ENCODE measurements around the gene KMT2E.
A peak's percentile ranks its signal among the peaks of the same experiment; 100 is the strongest.
"Not testable (repeated sequence)": the region's sequence is repeated elsewhere in the genome, so short reads cannot be mapped to it uniquely, and the experiment has no call there.

KMT2E gene

DNA sequence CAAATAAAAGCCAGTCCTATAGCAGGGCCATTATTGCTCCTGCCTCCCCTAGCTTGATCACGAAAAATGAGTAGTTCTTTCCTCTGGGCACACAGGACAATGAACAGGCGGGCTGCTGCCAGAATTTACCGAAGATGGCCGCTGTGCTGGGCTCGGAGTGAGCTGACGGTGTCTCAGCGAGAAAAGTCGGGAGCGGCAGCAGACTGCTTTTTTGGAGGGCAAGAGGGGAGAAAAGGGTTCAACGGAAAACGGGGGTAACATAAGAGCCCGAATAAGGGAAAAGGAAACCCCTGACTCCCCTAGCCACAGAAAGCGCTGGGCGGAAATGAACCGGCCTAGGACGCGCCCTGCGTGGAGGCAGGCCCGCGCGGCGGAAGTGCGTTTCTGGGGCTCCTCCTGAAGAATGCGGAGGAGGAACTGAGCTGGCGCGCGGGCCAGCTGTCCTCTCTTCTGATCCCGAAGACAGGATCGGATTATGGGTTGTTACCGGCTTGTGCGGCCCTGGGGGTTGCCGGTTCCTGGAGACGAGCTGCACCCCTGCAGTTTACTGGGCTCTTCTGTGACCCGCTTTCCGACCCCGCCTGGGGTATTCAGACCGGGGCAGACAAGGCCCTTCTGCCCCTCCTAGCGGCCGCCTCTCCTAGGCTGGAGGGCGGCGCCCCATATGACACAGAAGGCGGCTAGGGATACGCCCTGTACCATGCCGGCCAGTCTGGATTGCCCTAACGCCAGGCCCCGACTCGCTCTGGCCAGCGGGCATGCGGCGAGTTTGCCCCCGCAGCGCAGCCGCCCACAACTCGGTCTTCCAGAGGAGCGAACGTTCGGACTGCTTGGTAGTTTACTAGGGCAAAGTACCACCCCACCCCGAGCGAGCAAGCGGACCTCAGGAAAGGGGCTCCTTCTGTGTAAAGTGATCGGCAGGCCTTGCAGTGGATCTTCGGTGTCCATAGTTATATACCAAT lies 30.1 kb upstream of the KMT2E start:
- DNase-seq, result peak; percentile 80 to 83

DNA sequence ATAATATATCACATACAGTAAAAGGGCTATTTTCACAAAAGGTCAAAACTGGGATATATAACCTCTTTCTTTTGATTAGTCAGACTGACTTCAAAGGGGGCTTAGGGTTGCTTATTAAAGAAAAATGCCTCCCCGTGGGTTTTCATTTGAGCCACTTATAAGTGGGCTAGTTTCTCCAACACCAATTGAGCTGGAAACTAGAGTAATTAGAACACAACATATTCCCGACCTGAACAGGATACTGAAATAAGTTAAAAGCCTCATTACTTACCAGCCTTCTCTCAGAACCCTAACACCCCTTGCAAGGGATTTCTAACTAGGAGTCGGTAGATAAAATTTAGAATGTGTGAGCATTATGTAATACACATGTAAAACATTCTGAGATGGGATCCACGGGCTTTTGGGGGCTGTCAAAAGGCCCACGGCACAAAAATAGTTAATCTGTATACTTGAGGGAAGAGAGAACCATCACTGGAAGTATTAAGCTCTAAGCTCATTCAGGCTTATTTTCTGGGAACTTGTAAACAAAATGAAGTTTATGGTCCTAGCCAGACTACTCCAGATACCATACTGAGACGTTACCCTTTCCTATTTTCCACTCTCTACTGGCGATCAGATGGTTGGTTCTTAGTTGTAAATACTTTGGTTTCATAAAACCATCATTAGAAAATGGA lies 29.3 kb upstream of the KMT2E start:
- no peak for DNase-seq

DNA sequence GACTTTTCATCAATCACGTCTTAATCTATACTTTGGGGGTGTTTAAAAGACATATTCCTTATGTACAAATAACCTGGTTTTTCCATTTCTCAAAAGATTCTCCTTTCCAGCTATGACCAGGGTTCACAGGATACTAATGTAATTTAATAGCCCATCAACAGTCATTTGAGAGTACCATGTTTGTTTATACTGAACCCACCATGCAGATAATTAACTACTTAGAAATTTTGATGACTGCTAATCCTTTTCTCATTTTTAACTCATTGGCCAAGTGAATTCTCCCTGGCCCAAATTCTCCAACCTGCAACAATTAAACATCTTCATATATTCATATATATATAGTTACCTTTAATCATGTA lies 28.8 kb upstream of the KMT2E start:
- no peak for DNase-seq

DNA sequence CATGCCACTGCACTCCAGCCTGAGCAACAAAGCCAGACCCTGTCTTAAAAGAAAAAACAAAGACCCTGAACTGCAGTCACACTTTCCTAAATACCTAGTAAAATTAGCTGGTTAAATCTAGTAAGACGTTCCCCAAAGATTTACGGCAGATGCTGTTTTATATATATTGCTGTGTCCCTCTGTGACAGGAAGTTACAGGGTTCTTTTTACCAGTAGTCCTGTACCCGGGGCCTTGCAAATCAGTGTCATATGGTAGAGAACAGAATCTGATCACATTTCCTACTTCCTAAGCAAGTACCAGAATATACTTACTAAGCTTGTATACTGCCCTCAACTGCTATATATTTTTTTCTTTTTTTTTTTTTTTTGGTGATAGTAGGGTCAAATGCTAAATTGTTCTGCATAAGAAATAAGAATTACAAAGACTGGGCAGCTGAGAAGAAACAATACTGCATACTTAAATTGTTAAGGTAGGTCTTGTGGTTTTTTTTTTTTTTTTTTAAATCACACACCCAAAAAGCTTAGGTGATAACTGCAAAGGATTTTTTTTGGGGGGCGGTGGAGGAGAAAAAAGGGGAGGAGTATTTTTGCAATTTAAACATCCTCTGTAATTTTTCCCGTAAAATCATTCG lies 27.3 kb upstream of the KMT2E start:
- DNase-seq, result no peak

DNA sequence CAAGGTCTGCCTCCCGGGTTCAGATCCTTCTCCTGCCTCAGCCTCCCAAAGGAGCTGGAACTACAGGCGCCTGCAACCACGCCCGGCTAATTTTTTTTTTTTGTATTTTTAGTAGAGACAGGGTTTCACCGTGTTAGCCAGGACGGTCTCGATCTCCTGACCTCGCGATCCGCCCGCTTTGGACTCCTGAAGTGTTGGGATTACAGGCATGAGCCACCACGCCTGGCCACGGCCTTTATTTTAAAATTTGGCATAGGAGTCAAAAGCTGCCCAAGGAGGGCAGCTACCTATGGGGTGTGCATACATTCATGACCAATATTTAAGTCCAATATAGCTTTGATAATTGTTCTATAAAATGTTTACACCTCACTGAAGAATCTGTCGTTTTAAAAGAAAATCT lies 26.6 kb upstream of the KMT2E start:
- not testable (repeated sequence) for DNase-seq

DNA sequence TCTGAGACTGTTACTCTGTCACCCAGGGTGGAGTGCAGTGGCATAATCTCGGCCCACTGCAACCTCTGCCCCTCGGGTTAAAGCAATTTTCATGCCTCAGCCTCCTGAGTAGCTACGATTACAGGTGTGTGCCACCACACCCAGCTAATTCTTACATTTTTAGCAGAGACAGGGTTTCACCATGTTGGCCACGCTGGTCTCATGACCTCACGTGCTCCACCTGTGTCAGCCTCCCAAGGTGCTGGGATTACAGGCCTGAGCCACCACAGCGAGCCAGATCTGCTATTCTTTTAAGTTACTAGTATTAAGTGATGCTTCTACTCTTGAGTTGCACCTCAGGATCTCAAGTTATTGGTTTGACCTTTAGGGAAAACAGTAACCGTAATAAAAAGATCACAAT lies 23.0 kb upstream of the KMT2E start:
- DNase-seq, result no peak

DNA sequence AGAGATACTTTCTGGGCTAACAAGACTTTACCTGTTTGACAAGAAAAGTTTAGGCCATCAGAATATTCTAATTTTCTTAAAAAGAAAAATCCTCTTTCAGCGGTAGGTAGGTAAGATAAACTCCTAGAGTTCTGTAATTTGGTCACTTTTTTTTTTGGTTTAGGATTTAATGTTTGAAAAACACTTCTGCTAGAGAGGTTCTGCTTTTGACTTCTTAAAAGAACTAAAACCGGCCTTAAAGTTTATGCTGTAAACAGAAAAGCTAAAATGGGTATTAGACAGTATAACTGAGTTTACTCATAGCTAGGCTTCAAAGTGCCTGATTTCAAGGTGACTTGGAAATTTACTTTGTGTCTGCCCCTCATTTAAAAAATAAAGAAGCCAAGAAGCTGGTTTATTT lies 21.7 kb upstream of the KMT2E start:
- DNase-seq, result no peak

DNA sequence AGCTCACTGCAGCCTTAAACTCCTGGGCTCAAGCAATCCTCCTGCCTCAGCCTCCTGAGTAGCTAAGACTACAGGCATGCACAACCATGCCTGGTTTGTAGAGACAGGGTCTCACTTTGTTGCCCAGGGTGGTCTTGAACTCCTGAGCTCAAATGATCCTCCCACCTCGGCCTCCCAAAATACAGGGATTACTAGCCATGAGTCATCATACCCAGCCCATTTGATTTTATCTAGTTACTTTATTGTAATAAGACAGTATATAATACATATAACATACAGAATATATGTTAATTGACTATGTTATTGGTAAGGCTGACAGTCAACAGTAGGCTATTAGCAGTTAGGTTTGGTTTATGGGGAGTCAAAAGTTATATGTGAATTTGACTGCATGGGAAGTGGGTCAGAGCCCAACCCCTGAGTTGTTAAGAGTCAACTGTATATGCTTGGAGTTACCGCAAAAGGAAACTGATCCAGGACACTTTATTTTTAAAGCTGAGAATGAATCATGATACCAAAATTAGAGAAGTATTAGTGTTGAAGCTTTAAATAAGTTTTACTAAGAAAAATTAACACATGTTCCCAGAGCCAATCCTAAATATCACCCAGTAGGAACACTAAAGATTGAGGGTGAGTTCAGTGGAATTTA lies 20.7 kb upstream of the KMT2E start:
- no peak for DNase-seq

DNA sequence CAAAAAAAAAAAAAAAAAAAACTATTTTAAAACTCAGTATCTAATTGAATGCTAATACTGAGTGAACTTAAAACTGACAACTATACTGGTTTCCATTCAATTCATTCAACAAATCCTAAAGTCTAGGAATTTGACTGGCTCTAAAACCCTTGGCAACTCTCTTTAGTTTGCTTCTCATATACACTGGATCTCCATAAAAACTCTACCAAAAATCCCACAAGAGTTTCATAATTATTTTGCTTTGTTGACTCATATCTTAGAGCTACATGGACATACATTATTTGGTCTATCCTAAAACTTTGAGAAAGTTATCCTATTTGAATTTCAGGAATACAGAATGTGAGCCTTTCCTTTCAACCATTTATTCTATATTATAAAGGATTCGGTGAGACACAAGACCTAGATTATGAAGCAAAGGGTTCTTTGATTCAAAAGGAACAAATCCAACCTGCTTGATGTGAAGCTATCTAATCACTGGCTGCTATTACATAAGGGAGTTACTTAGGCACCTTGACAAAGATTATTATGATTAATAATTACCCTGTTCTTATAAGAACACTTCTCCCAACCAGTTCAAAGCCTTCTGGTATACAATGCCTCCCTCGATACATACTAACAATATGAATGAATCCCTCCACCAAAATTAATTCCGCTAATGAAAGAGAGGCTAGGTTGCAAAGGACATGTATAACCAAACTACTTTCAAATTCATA lies 15.8 kb upstream of the KMT2E start:
- DNase-seq, result no peak

DNA sequence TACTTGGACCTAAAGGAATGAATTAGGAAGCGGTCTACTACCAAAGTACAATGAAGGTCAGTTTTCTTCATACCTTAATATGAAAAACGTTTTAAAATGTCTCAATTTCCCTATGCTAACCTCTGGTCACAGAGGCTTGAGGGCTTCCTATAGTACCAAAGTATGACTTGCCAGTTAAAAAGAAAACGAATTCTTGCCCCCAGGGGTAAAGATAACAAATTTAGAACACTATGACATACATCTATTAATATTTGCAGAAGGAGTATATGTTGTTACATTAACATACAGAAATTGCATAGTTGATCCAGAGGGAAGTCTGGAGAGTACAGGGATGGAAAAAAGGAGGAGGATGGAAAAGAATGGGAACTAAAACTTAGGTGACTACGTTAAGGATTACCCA lies 13.8 kb upstream of the KMT2E start:
- no peak for DNase-seq

DNA sequence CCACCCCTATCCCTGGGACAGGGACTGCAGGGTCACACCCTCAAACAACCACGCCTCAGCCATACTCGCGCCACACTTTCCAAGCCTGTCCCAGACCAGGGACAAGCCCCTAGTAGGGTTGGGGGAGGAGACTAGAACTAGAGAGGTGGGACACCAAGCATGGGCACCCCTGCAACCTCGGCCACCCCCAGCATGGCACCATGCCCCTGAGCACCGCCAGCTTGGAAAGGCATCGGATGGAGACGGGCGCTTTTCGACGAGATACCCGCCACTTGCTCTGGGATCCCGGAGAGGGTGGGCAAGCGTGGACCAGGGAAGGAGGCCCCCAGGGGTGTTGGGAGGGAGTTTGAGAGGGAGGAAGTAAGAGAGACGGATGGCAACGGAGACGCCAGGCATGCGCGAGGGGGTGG lies 13.1 kb upstream of the KMT2E start:
- DNase-seq, result no peak

DNA sequence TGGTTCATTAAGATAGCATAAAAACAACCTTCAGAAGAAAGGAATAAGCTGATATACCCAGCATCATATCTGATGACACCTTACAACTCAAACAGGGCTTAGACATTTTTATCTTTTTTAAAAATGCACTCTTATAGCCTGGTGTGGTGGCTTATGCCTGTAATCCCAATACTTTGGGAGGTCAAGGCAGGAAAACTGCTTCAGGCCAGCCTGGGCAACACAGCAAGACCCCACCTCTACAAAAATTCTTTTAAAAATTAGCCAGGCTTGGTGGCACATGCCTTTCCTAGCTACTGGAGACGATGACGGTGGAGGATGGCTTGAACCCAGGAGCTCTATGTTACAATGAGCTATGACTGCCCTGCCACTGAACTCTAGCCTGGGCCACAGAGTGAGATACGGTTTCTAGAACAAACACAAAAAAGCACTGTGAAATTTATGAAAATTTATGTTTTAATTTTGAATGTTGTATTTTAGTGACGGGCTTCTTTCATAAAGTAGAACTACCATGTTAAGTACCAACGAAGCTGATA lies 12.3 kb upstream of the KMT2E start:
- no peak for DNase-seq

DNA sequence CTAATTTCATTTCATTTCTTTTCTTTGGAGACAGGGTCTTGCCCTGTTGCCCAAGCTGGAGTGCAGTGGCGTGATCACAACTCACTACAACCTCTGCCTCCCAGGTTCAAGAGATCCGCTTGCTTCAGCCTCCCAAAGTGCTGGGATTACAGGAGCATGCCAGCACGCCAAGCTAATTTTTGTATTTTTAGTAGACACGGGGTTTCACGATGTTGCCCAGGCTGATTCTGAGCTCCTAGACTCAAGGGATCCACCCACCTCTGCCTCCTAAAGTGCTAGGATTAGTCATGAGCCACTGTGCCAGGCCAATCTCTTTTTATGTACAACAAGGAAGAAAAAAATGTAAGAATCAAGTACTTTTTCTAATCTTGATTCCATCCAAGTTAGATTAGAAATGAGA lies 10.7 kb upstream of the KMT2E start:
- DNase-seq, result no peak

DNA sequence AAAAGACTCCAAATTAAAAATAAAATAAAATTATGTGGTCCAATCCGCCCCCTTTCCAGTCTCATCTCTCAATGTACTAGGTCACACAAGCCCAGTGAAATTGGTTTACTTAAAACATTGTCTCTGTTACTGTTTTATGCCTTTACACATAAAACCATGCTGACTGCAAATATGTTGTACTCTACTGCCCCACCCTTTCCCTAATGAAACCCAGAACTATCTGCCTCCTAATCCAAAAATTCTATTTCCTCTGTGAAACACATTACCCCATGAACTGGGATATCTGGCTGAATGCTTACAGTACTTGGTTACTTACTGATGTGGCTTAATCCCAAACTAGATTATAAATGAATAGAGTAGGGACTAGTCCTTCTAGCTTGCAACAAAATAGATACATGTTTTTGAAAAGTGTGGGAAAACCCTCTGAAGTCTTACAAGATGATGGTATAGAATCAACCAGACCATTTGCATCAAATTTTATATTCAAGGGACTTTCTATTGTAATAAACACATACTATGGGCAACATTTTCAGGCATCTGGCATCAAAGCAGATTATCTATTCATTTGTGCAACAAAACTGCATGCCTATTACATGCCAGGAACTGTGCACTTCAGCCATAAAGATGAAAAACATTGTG lies 10.0 kb upstream of the KMT2E start:
- no peak for DNase-seq

DNA sequence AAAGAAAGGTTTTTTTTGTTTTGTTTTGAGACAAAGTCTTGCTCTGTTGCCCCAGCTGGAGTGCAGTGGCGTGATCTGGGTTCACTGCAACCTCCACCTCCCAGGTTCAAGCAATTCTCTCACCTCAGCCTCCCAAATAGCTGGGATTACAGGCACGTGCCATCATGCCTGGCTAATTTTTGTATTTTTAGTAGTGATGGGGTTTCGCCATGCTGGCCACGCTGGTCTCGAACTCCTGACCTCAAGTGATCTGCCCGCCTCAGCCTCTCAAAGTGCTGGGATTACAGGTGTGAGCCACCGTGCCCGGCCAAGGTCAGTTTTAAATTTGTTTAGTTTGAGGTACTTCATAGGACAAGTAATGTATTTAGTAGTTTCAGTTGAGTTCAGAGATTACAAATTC lies 9.0 kb upstream of the KMT2E start:
- not testable (repeated sequence) for DNase-seq

DNA sequence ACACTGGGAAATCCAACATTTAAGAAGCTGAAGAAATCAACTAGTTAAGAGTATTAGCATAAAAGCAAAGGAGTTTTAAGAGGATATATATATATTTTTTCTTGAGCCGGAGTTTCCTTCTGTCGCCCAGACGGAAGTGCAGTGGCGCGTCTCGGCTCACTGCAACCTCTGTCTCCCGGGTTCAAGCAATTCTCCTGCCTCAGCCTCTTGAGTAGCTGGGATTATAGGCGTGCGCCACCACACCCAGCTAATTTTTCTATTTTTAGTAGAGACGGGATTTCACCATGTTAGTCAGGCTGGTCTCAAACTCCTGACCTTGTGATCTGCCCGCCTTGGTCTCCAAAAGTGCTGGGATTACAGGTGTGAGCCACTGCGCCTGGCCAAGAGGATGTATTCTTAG lies 8.5 kb upstream of the KMT2E start:
- not testable (repeated sequence) for DNase-seq

DNA sequence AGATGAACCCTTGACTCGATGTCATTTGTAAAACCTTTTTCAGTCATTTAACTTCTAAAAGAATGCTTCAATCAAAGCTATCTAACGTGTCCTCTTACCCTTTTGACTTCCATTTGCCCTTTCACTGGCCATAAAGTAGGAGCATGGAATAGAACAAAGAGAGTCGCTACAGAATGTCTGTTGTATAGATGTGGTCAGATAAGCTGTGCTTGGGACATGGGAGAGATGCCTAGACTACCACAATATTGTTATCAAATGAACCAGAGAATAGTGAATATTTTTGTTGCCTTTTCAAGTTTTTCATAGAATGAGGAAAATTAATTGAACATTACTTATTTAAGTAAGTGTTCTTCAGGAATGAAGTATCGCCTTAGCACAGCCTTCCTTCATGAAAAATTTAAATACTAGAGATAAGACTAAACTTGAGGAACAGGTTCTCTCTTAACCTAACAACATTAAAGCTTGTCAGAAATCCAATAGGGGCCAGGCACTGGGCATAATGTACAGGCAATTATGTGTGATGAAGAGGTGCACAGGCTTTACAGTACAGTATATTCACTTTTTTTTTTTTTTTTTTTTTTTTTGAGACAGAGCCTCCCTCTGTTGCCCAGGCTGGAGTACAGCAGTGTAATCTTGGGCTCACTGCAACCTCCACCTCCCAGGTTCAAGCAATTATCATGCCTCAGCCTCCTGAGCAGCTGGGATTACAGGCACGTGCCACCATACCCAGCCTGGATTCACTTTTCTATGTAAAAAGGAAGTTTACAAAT lies 7.5 kb upstream of the KMT2E start:
- no peak for DNase-seq

DNA sequence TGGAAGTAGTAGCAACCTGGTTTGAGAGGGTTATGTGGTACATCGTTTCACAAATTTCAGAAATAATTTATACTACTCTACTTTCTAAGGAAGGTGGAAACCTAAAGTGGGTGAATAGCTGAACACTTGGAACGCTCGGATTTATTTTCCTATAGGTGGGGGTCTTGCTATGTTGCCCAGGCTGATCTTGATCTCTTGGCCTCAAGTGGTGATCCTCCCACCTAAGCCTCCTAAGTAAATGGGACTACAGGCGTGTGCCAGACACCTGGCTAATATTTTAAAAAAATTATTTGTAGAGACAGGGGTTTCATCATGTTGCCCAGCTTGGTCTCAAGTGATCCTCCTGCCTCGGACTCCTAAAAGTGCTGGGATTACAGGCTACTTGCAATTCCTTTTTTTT lies 6.7 kb upstream of the KMT2E start:
- DNase-seq, result no peak

DNA sequence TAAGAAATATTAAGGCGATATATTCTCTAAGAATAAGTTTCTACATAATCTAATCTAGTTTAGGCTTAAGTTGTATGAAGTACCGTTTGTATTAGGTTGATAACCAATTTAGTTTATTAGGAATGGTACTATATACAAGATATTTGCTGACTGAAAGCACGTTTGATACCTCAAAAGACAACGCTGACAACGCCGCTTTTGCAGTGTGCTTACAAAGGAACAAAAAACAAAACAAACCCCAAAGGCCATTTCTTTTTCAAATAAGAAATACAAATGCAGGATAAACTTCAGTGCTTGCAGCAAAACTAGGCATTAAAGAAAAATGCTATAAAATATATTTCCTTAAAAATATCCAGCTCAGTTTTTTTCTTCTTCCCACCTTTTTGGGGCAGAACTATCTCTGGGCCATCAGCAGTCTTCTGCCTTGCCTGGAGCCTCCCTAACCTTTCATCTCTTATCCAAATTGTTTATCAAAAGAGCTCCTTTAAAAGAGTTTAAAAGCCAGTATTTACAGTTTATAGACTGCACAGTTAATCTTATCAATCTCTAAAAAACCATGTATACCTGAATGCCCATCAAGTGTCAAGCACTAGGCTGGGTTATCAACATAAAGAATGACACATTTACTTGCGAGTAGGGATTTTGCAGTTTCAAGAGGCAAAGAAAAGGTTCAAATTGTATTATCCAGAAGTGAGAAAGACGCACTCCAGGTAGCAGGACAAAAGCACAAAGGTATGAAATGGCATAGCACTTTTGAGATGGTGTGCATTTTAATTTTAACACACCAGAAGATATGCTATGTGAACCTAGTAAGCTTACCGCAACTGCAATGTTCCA lies 4.1 kb upstream of the KMT2E start:
- DNase-seq, result no peak

DNA sequence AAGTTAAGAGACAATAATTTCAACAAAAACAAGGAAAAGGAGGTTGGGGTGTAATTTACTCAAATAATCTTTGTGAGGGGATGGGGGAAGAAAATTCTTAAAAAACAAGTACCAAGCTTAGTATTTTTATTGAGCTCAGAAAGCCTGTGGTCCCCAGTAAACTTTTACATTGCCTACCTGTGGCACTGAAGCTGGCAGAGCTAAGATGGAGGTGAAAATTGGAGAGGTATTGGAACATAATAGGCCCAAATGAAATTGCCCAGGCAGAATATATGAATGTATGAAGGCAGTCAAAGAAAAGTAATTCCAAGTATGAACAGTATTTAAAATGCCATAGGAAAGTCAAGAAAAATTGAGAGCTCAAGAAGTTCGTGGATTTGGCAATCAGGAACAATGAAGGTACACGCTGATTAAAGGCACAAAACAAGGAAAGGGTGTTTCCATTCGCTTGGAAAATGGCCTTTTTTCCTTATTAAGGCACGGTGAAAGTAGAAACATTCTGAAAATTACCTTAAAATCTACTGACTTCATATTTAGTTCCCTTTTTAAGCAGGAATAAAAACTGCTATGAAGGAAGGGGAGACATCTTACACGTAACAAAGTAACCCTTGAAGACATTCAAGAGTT lies 3.4 kb upstream of the KMT2E start:
- no peak for DNase-seq
